GM12801 (cell line): ENCODE measurements around the gene CYSTM1.

Experiments used
- TF ChIP-seq, protein P1 (sequence below): IDR thresholded peaks from one replicate; pipeline ENCODE4 v1.5.1; 2011; ENCODE audit warnings: control low read depth; ENCODE audit not compliant: insufficient read length; ENCODE audit errors: extremely low read depth

Gene CYSTM1

DNA sequence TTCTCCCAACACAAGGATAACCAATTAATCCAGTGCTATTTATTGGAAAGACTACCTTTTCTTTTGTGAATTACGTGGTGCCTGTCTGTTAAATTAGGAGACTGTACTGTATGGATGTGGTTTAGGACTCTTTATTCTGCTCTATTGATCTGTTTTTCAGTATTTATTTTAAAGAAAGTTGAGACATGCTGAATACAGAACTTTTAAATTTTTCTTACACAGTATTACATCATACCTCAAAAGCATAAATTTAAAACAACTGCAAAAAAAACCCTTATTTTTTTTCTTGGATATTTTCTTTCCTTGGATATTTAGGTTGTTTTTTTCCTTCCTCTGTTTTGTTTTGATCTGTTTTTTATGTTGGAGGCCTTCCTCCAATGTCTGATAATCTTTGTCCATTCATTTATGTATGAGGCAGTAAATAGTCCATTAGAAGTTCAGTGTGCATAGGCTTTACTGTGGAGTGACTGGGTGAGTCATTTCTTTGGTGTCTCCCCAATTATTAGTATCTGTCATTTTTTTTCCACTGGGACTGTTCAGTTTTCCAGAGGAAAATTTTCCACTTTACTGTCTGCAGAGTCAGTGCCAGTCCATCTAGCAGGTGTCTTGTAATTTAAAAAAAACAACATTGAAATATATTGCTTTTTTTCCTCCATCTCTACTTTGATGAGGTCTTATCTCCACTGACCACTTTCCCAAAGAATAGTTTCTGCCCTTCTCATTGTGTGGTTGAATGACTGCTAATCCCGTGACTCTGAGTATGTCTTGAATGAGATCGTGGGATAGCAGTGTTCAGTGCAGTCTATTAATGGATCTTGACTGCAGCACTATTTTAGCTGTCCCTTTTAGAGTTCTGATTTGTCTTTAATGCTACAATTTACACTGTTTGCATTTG is 15.2 kb downstream of the CYSTM1 start:
- TF ChIP-seq, protein P1, sequence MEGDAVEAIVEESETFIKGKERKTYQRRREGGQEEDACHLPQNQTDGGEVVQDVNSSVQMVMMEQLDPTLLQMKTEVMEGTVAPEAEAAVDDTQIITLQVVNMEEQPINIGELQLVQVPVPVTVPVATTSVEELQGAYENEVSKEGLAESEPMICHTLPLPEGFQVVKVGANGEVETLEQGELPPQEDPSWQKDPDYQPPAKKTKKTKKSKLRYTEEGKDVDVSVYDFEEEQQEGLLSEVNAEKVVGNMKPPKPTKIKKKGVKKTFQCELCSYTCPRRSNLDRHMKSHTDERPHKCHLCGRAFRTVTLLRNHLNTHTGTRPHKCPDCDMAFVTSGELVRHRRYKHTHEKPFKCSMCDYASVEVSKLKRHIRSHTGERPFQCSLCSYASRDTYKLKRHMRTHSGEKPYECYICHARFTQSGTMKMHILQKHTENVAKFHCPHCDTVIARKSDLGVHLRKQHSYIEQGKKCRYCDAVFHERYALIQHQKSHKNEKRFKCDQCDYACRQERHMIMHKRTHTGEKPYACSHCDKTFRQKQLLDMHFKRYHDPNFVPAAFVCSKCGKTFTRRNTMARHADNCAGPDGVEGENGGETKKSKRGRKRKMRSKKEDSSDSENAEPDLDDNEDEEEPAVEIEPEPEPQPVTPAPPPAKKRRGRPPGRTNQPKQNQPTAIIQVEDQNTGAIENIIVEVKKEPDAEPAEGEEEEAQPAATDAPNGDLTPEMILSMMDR = no peak

DNA sequence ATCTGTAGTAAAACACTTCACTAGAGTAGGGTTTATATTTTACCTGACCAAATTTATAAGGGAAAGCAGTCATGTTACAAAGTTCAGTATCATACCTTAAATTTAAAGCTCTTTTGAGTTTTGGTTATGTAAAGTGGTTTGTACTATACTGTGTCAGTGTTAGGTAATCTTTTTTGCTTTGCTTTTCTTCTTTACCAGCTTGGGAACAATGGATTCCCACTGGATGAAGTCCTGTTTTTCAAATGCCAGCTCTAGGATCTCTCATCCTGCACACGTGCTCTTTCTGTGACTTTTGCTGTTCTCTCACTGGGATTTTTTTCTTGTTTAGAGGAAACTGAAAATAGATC is 15.9 kb downstream of the CYSTM1 start:
- TF ChIP-seq, protein P1 = no peak

DNA sequence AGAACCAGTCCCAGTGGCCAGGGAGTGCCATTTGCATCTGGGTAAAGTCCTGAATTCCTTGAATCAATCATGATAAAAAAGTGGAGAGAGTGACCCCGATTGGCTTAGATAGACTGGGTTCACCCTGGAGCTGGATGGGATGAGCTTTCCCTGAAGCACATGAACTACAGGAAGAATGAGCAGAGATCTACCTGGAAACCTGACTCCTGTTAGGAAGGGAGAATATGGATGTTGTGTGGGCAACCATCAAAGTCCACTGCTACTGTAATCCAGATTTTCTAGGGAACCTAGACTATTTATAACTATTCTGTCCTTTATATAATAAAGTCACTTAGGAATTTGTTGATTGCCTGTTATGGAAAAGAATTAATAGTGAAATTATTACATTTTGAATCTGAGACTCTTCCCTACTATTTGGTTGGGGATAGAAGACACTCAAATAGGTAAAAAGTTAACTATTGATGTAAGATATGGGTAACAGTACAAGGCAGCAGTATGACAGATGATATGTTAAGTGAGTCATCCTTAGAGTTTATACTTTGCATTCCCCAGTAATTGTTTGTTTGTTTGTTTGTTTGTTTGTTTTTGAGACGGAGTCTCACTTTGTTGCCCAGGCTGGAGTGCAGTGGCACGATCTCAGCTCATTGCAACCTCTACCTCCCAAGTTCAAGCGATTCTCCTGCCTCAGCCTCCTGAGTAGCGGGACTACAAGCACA is 17.9 kb downstream of the CYSTM1 start:
- TF ChIP-seq, protein P1 = no peak

DNA sequence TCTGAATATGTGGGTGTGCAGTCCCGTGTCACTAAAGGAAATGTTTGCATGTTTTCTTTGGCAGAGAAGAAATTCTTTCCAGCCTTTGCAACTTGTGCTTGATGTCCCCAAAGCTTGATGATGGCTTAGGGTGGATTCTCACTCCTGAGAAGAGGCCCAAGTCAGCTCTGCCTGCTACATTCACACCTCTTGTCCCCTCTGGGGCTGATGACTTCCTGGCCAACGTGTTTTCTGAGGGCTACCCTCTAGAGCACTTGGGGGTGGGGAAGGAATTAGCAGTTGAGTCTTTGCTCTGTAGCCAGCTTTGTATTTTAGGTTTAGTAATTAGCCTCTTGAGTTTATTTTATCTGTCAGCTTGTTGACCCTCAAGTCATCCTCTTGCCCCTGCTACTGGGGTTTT is 19.7 kb downstream of the CYSTM1 start:
- TF ChIP-seq, protein P1 = no peak

DNA sequence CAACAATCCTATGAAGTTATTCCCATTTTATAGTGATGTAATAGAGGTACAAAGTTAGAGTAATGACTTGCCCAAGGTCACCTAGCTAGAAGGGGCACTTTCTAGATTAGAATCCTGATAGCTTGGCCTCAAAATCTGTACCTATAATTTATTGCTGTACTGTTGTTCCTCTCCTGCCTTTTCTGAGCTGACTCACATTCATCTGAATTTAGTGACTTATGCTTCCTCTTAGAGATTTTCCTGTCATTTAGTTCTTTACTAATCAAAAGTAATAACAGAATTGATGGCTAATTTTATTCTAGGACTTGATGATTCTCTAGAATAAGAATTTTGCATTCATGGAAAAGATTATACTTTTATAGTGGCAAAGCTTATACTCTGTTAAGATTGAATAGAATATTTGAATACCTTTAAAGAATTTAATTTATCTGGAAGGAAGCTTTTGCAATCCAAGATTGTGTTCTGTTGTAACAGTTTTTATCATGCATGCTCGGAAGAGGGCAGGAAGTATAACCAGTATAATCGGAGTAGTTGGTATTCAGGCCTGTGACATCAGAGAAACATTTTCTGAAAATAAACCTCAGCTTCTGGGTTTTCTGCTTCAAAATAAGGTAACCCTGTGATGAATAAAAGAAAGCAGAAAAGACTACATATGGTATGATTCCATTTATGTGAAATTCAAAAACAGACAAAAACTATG is 21.3 kb downstream of the CYSTM1 start:
- TF ChIP-seq, protein P1 = no peak

DNA sequence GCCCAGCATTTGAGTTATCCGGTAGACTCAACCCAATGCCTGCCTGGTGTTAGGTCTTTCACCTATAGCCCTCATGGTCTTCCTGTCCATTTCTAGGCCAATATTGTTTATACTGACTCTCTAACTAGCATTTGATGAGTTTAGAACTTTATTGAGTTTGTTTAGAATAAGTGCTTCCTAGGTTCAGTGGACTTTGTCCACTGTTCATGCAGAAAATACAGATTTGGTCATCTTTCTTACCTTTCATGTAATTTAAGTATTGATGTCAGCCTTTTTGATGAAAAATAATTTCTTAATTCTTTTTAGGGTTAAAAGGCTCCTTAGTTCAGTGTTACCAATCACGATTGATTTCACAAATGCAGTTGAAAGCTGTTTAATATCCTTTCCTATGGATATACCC is 22.0 kb downstream of the CYSTM1 start:
- TF ChIP-seq, protein P1 = no peak

DNA sequence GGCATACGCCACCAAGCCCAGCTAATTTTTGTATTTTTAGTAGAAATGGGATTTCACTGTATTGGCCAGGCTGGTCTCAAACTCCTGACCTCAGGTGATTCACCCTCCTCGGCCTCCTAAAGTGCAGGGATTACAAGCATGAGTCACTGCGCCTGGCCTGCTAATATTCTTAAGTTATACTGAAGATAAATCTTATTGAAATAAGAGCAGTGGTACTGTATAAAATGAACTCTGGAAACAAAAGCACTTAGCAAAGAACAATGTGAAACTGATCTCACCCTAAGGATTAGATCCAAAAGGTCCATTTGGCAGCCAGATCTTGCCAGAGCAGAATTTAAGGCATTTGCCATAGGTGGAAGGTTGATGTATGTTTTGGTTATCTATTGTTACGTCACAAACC is 27.1 kb downstream of the CYSTM1 start:
- TF ChIP-seq, protein P1 = no peak
